Type B pancreatic cell (in vitro differentiated cells): Measurements from ENCODE around the gene RUBCN. TPM values are rescaled to one million over a fixed set of nuclear protein-coding genes. Genes with fewer than 3 reads are reported as not detected.

ENCODE experiments used
- DNase-seq: peaks from one replicate; pipeline ENCODE4 v3.0.0; 2021; ENCODE audit warnings: mixed read lengths; ENCODE audit not compliant: unreplicated experiment; ENCODE audit errors: extremely low spot score
- H3K27ac Mint-ChIP-seq: 2 replicates; pipeline ENCODE4 v1.8.0; 2021; ENCODE audit warnings: mild to moderate bottlenecking, mixed read lengths
- H3K27me3 Mint-ChIP-seq: 2 replicates; pipeline ENCODE4 v1.8.0; 2021; ENCODE audit warnings: mixed read lengths
- H3K36me3 Mint-ChIP-seq: 2 replicates; pipeline ENCODE4 v1.8.0; 2021; ENCODE audit warnings: mixed read lengths
- H3K4me1 Mint-ChIP-seq: one replicate; pipeline ENCODE4 v1.8.0; 2021; ENCODE audit warnings: mixed read lengths; ENCODE audit not compliant: unreplicated experiment
- H3K4me3 Mint-ChIP-seq: 2 replicates; pipeline ENCODE4 v1.8.0; 2021; ENCODE audit warnings: mild to moderate bottlenecking, mixed read lengths
- H3K9me3 Mint-ChIP-seq: 2 replicates; pipeline ENCODE4 v1.8.0; 2021; ENCODE audit warnings: mixed read lengths
- CTCF ChIP-seq: fragments of 200-600 bp; sonication (generic); conservative IDR thresholded peaks from 2 replicates; pipeline ENCODE4 v1.5.0; 2021; ENCODE audit warnings: antibody characterized with exemption, mild to moderate bottlenecking
- total RNA-seq: library from RNA; stranded (reverse); gene quantifications from 2 replicates; pipeline ENCODE4 v1.2.1, GENCODE V29; 2021; ENCODE audit warnings: low replicate concordance

RUBCN gene
- total RNA-seq, 1 donor from 2014 or later, result 26.7 TPM

GRCh38 chr3:197722734-197723133 is 14.0 kb downstream of the RUBCN start:
- H3K27me3 Mint-ChIP-seq, result no peaks in the 10 kb centered on the region
- TF ChIP-seq CTCF, result no peak
- no peak for DNase-seq
- H3K4me1 Mint-ChIP-seq, result no peaks in the 10 kb centered on the region
- peaks cover 15% of the 10 kb centered on the region for H3K36me3 Mint-ChIP-seq
- no peak overlapping the region for H3K27ac Mint-ChIP-seq
- H3K9me3 Mint-ChIP-seq, result peaks cover 6% of the 10 kb centered on the region
- no peak overlapping the region for H3K4me3 Mint-ChIP-seq

GRCh38 chr3:197720694-197721093 is 16.0 kb downstream of the RUBCN start:
- Mint-ChIP-seq H3K4me1 (no peaks in the 10 kb centered on the region), H3K9me3 (peaks cover 6% of the 10 kb centered on the region), H3K4me3 (no peak overlapping the region), H3K27ac (no peak overlapping the region), H3K27me3 (no peaks in the 10 kb centered on the region), H3K36me3 (peaks cover 21% of the 10 kb centered on the region)
- no peak for TF ChIP-seq CTCF
- no peak for DNase-seq

- Mint-ChIP-seq H3K4me3 (peak overlapping the region; percentile 25), H3K27ac (peak overlapping the region; percentile 81), H3K36me3 (peaks cover 23% of the 10 kb centered on the region), H3K9me3 (peaks cover 6% of the 10 kb centered on the region), H3K4me1 (no peaks in the 10 kb centered on the region), H3K27me3 (no peaks in the 10 kb centered on the region)
- no peak for DNase-seq
- TF ChIP-seq CTCF, result no peak
Measured at GRCh38 chr3:197718891-197719290, 17.8 kb downstream of the RUBCN start.

GRCh38 chr3:197714251-197714650 is 22.5 kb downstream of the RUBCN start:
- H3K4me1 Mint-ChIP-seq, result peaks cover 16% of the 10 kb centered on the region
- H3K27me3 Mint-ChIP-seq, result no peaks in the 10 kb centered on the region
- H3K27ac Mint-ChIP-seq, result peak overlapping the region; percentile 53
- no peak overlapping the region for H3K4me3 Mint-ChIP-seq
- no peaks in the 10 kb centered on the region for H3K9me3 Mint-ChIP-seq
- DNase-seq, result no peak
- H3K36me3 Mint-ChIP-seq, result peaks cover 21% of the 10 kb centered on the region
- TF ChIP-seq CTCF, result no peak

GRCh38 chr3:197713477-197713822 is 23.3 kb downstream of the RUBCN start:
- Mint-ChIP-seq H3K27ac (peak overlapping the region; percentile 99), H3K27me3 (no peaks in the 10 kb centered on the region), H3K4me3 (no peak overlapping the region), H3K4me1 (peaks cover 16% of the 10 kb centered on the region), H3K36me3 (peaks cover 21% of the 10 kb centered on the region), H3K9me3 (no peaks in the 10 kb centered on the region)
- no peak for DNase-seq
- no peak for TF ChIP-seq CTCF
